Measurements from ENCODE around the gene VAV2.

Gene VAV2

GRCh38 chr9:133813749-133814585 is 178.2 kb downstream of the VAV2 start:
- DNase-seq (ENCODE audit: low spot score), result no peak

DNA sequence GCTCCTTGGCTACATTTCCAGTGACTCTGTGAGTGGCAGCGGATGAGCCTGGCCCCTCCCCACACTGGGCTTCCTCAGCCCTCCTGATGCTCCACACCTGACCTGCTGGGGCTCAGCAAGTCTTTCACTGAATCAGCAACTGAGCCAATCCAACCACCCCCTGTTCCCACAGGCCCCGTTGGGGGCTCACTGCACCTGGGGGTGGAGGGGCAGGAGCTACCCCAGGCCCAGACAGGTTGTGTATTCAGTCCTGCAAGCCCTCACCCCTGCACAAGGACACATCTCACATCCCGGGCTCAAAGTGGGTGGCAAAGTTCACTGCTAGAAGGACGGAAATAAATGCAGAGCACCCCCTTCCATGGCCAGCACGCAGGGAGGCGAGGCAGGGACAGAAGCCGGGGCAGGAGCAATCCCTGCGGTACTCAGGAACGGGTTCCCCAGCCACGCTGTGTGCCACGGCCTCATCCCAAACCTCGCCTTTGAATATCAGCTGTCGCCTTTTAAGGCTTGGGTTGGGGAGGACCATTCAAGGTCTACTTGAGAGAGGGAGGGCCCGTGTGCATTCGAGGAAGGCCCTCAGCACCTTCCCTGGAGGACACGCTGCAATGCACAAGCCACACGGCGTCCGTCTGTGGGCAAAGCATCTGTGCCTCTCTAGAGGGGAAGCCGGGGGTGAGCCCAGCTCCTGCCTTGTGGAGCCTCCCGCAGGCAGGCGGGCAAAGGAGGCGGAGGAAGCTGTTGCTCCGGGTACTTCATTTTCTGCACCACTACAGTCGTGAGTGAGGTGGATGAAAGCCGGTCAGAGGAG is 179.0 kb downstream of the VAV2 start:
- no peak for DNase-seq (ENCODE audit: low spot score)

GRCh38 chr9:133812077-133812868 is 179.9 kb downstream of the VAV2 start:
- no peak for DNase-seq (ENCODE audit: low spot score)

GRCh38 chr9:133811471-133811870 is 180.7 kb downstream of the VAV2 start:
- DNase-seq (ENCODE audit: low spot score), result no peak

DNA sequence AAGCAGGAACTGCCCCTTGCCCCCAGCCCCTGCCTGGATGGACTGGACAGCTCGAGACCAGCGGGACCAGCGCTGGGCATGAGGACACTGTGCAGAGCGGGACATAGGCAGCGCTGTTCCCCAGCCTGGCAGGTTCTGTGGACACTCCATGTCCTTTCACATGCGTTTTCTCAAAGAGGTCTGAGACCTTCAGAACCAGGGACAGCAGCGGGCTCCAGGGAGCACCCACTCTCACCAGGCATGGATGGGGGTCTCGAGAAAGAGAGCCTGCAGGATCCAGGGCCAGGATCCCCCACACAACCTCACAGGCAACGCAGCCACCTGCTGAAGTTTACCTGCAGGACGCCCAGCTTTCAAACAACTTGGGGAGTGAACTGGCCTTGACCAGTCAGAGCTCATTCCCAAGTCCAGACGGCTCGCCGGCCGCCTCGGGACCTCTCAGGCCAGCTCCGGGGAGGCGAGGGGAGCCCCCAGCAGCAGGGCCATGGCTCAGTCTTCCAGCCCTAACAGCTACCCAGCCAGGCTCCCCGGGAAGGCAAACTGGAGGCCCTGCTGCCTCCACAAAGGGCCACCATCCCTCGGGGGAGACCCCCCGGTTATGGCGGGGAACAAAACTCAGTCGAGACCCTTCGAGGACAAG is 181.4 kb downstream of the VAV2 start:
- no peak for DNase-seq (ENCODE audit: low spot score)

GRCh38 chr9:133809335-133809734 is 182.8 kb downstream of the VAV2 start:
- no peak for DNase-seq (ENCODE audit: low spot score)

GRCh38 chr9:133807818-133808217 is 184.3 kb downstream of the VAV2 start:
- no peak for DNase-seq (ENCODE audit: low spot score)

GRCh38 chr9:133807037-133807436 is 185.1 kb downstream of the VAV2 start:
- DNase-seq (ENCODE audit: low spot score), result no peak

DNA sequence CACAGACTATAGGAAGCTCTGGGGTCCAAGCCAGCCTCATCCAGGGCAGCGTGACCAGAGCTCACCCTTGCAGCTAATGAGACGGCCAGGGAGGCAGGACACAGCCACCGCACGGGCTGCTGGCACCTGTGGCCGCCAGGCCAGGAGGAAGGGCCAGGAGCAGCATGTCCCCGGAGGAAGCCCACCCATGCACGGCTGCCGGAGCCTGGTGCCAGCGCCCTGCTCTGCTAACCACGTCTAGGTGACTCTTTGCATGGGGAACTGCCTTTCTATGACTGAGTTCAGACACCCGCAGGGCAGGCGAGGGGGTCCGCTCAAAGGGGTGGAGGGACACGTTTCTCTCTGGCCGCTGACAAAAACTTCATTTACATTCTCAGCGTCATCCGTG is 185.5 kb downstream of the VAV2 start:
- no peak for DNase-seq (ENCODE audit: low spot score)

DNA sequence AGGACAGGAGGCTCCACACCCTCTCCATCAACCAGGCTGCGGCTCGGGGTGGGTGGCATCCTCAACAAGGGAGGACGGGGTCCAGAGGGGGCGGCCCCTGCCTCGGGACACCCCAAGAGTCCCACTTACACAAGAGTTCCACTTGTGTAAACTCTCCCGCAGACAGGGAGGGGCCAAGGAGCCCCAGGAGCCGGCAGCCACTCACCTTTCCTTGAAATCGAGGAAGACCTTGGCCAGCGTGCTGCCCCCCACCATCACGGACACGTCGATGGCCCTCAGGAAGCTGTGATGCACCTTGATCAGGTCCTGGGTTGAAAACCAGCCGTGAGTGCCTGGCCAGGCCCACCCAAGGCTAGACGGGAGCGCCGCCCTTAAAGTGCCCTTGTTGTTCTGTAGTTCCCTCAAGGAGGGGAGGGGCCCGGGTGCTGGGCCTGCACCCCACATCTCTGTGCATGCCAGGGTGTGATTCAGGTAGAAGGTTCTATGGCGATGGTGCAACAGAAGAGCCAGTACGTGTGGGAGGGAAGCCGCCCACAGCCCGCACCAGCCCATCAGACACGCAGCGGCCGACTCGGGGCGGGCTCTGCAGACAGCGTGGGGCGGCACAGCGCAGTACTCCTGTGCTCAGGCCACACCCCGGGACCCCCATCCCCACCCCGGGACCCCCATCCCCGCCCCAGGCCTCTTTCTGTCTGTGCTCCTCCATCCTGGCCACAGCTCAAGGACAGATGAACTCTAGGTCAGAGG is 186.1 kb downstream of the VAV2 start:
- no peak for DNase-seq (ENCODE audit: low spot score)

DNA sequence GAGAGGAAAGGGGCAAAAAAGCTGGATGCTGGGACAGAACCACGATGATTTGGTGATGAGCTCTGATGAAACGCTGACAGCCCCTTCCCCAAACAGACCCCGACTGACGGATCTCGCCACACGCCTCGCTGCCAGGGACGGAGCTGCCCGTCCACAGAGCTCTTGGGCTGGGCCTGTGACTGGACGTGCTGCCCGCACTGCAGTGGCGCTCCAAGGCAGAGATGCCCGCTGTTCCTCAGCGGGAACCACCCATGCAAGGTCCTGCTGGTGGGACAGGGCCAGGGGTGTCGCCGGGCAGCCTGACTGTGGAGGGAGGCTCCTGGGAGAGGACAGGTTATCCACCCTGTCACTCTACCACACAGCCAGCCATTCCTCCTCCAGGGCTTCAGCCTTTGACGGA is 187.9 kb downstream of the VAV2 start:
- DNase-seq (ENCODE audit: low spot score), result no peak

GRCh38 chr9:133803745-133804144 is 188.4 kb downstream of the VAV2 start:
- no peak for DNase-seq (ENCODE audit: low spot score)

GRCh38 chr9:133803028-133803585 is 189.0 kb downstream of the VAV2 start:
- DNase-seq (ENCODE audit: low spot score), result no peak

DNA sequence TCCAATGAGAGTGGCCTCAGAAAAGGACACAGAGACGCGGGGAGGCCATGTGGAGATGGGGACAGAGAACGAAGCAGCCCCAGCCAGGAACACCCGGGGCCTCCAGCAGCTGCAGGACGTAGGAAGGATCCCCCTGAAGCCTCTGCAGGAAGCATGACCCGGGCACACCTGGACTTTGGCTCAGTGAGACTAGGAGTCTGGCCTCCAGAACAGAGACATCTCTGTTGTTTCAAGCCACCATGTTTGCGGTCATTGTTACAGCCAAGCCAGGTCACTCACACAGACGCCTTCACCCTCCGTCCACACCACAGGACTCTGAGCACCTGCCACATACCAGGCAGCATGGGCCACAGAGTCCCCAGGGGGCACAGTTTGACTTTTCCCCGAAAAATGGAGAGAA is 190.4 kb downstream of the VAV2 start:
- no peak for DNase-seq (ENCODE audit: low spot score)

GRCh38 chr9:133800266-133800665 is 191.9 kb downstream of the VAV2 start:
- DNase-seq (ENCODE audit: low spot score), result no peak

DNA sequence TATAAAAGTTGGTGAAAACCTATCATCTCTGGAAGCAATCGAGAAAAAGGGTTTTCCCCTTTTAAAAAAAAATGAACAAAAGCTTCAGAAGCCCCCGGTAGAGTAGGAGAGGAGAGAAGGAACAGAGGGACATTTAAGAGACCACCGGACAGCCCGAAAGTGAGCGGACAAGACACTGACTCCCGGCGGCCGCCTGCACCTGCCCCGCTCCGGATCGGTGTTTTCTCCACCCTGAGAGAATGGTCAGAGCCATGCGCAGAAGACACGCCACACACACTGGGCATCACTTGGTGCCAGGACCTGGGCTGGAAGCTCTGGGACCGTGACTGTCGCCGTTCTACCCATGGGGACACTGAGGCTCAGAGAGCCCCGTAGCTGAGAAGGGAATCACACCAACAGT is 192.4 kb downstream of the VAV2 start:
- no peak for DNase-seq (ENCODE audit: low spot score)

GRCh38 chr9:133799106-133799505 is 193.0 kb downstream of the VAV2 start:
- no peak for DNase-seq (ENCODE audit: low spot score)

DNA sequence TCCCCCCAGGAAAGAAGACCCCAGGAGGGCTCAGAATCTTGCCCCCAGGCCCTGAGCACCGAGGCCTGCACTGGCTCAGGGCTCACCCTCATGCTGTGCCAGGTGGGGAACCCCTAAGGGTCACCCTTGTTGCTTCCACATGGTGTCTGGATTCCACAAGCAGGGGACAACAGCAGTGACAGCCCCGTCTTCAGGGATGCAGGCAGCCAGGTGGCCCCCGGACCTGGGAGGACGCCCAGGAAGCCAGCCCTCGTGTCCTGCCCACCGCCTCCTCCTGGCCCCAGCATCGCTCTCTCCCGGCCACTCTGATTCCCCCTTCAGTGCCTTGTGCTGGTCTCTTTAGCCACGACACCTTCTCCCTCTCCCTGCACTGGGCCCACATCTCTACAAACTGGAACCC is 194.0 kb downstream of the VAV2 start:
- no peak for DNase-seq (ENCODE audit: low spot score)

GRCh38 chr9:133797406-133798105 is 194.6 kb downstream of the VAV2 start:
- DNase-seq (ENCODE audit: low spot score), result no peak

GRCh38 chr9:133796562-133796961 is 195.6 kb downstream of the VAV2 start:
- no peak for DNase-seq (ENCODE audit: low spot score)

Measured in hematopoietic multipotent progenitor cell treated with erythropoietin and hydrocortisone succinate and interleukin-3 and kit ligand, for 15 days (in vitro differentiated cells).